H1 (cell line): ENCODE measurements around the gene UTP25. TPM values are rescaled to one million over a fixed set of nuclear protein-coding genes. Genes with fewer than 3 reads are reported as not detected.

Experiments used
- CTCF ChIA-PET: fragments of 300-600 bp; sonication (Branson Sonifier 250); formaldehyde crosslinking; loops from one replicate; lab custom pipeline; 2021; ENCODE audit not compliant: partially characterized antibody; lab: Charles Lee
- POLR2A ChIA-PET: fragments of 300-600 bp; sonication (Branson Sonifier 250); formaldehyde crosslinking; loops from one replicate; lab custom pipeline; 2021; ENCODE audit warnings: inconsistent platforms; ENCODE audit not compliant: partially characterized antibody; lab: Charles Lee
- DNase-seq, 2 experiments: peaks; one replicate each; pipeline versions ENCODE4 v3.0.0 to v3.0.0-alpha.2; 2010 to 2022; ENCODE audit warnings: low spot score in 2 of 2, low read depth in 1 of 2, mixed read lengths in 1 of 2
- FAIRE-seq: peaks from 2 replicates; lab custom pipeline; 2011; peaks lifted over from hg19 to GRCh38; lab: Jason Lieb, UNC
- H2AFZ ChIP-seq: 2 replicates; pipeline ENCODE4 v1.8.1; 2012; ENCODE audit warnings: low read length, inconsistent platforms
- H2AK5ac ChIP-seq: 2 replicates; pipeline ENCODE4 v1.6.1; 2013; ENCODE audit warnings: low read depth, low read length
- H2BK120ac ChIP-seq: replicated peaks from 2 replicates; pipeline ENCODE3; 2013; ENCODE audit warnings: low read depth, low read length, inconsistent platforms
- H2BK12ac ChIP-seq: 2 replicates; pipeline ENCODE4 v1.6.1; 2013; ENCODE audit warnings: low read depth, low read length
- H2BK15ac ChIP-seq: 2 replicates; pipeline ENCODE4 v1.6.1; 2013; ENCODE audit warnings: low read length
- H2BK20ac ChIP-seq: 2 replicates; pipeline ENCODE4 v1.6.1; 2013; ENCODE audit warnings: low read length
- H2BK5ac ChIP-seq: 2 replicates; pipeline ENCODE4 v1.6.1; 2013; ENCODE audit warnings: low read depth, low read length
- H3K14ac ChIP-seq: 2 replicates; pipeline ENCODE4 v1.6.1; 2013; ENCODE audit warnings: inconsistent platforms; ENCODE audit not compliant: insufficient read length
- H3K18ac ChIP-seq: 2 replicates; pipeline ENCODE4 v1.6.1; 2013; ENCODE audit warnings: low read length; ENCODE audit errors: extremely low read depth
- H3K23ac ChIP-seq: 2 replicates; pipeline ENCODE4 v1.6.1; 2013; ENCODE audit warnings: inconsistent platforms; ENCODE audit not compliant: insufficient read length
- H3K23me2 ChIP-seq: 2 replicates; pipeline ENCODE4 v1.6.1; 2013; ENCODE audit warnings: low read depth, low read length
- H3K27ac ChIP-seq: 2 replicates; pipeline ENCODE4 v1.6.1; 2011; ENCODE audit warnings: low read depth, low read length, inconsistent platforms
- H3K27me3 ChIP-seq, 4 experiments: replicated peaks in 1 of 4; 1 replicate in 1 of 4; 2 replicates in 3 of 4; pipeline versions ENCODE4 v1.6.1 to v1.8.1; 2011 to 2013; ENCODE audit warnings: low read length in 3 of 4, mild to moderate bottlenecking in 3 of 4, inconsistent platforms in 2 of 4, mixed read lengths in 2 of 4, moderate library complexity in 1 of 4; ENCODE audit not compliant: control insufficient read depth in 3 of 4, insufficient read depth in 3 of 4; ENCODE audit errors: extremely low read depth in 1 of 4
- H3K36me3 ChIP-seq, 4 experiments: 2 replicates each; pipeline versions ENCODE4 v1.6.1 to v1.8.1; 2011 to 2013; ENCODE audit warnings: mild to moderate bottlenecking in 4 of 4, low read length in 3 of 4, moderate library complexity in 2 of 4, control low read depth in 1 of 4, inconsistent platforms in 1 of 4; ENCODE audit not compliant: insufficient read depth in 4 of 4, control insufficient read depth in 2 of 4
- H3K4ac ChIP-seq: replicated peaks from 2 replicates; pipeline ENCODE3; 2013; ENCODE audit warnings: low read length, low read depth, mixed read lengths, inconsistent platforms; ENCODE audit not compliant: insufficient read length
- H3K4me1 ChIP-seq, 4 experiments: replicated peaks in 1 of 4; 1 replicate in 1 of 4; 2 replicates in 3 of 4; pipeline versions ENCODE4 v1.6.1 to v1.8.1; 2011 to 2013; ENCODE audit warnings: low read length in 3 of 4, inconsistent platforms in 2 of 4, mixed read lengths in 1 of 4; ENCODE audit not compliant: insufficient read depth in 4 of 4, control insufficient read depth in 3 of 4
- H3K4me2 ChIP-seq, 2 experiments: 2 replicates each; pipeline versions ENCODE4 v1.6.1 to v1.8.1; 2011 to 2013; ENCODE audit warnings: low read depth in 2 of 2, low read length in 2 of 2, control low read depth in 1 of 2, inconsistent platforms in 1 of 2, mild to moderate bottlenecking in 1 of 2; ENCODE audit not compliant: insufficient read depth in 1 of 2
- H3K4me3 ChIP-seq, 4 experiments: fragments of 200-600, 300-600 bp in 1 of 4; sonication (generic), shearing (Covaris generic), sonication (Bioruptor Twin) in 1 of 4; 2 replicates each; pipeline versions ENCODE4 v1.5.1 to v1.8.1; 2011 to 2016; ENCODE audit warnings: low read length in 4 of 4, low read depth in 3 of 4, control low read depth in 2 of 4, inconsistent platforms in 2 of 4, mild to moderate bottlenecking in 2 of 4, mixed read lengths in 1 of 4, moderate library complexity in 1 of 4; ENCODE audit not compliant: insufficient read depth in 2 of 4; ENCODE audit errors: extremely low read depth in 1 of 4
- H3K56ac ChIP-seq: replicated peaks from 2 replicates; pipeline ENCODE3; 2013; ENCODE audit warnings: low read depth, mild to moderate bottlenecking, mixed read lengths, low read length, inconsistent platforms; ENCODE audit not compliant: insufficient read length
- H3K79me1 ChIP-seq: 2 replicates; pipeline ENCODE4 v1.6.1; 2013; ENCODE audit warnings: low read depth, low read length, control low read depth
- H3K79me2 ChIP-seq, 2 experiments: 2 replicates each; pipeline versions ENCODE4 v1.6.1 to v1.8.1; 2012 to 2013; ENCODE audit warnings: low read length in 2 of 2, mild to moderate bottlenecking in 2 of 2, inconsistent platforms in 1 of 2; ENCODE audit not compliant: insufficient read depth in 2 of 2, control insufficient read depth in 1 of 2
- H3K9ac ChIP-seq, 4 experiments: replicated peaks in 1 of 4; 1 replicate in 1 of 4; 2 replicates in 3 of 4; pipeline versions ENCODE4 v1.6.1 to v1.8.1; 2011 to 2013; ENCODE audit warnings: low read depth in 3 of 4, low read length in 3 of 4, control low read depth in 2 of 4, mild to moderate bottlenecking in 2 of 4, moderate library complexity in 2 of 4, inconsistent platforms in 1 of 4; ENCODE audit errors: extremely low read depth in 1 of 4
- H3K9me3 ChIP-seq, 2 experiments: 2 replicates each; pipeline versions ENCODE4 v1.6.1 to v1.8.1; 2012 to 2013; ENCODE audit warnings: mild to moderate bottlenecking in 2 of 2, moderate library complexity in 2 of 2, control low read depth in 1 of 2, inconsistent platforms in 1 of 2, low read depth in 1 of 2, low read length in 1 of 2, mixed read lengths in 1 of 2; ENCODE audit not compliant: insufficient read depth in 2 of 2
- H4K20me1 ChIP-seq, 2 experiments: replicated peaks in 1 of 2; 2 replicates each; pipeline versions ENCODE3 to v1.8.1; 2011 to 2013; ENCODE audit warnings: inconsistent platforms in 2 of 2, low read length in 2 of 2, mild to moderate bottlenecking in 1 of 2; ENCODE audit not compliant: insufficient read depth in 2 of 2, control insufficient read depth in 1 of 2
- H4K5ac ChIP-seq: 2 replicates; pipeline ENCODE4 v1.6.1; 2013; ENCODE audit warnings: low read length, low read depth, mixed read lengths, inconsistent platforms; ENCODE audit not compliant: insufficient read length
- H4K8ac ChIP-seq: 2 replicates; pipeline ENCODE4 v1.8.0; 2013; ENCODE audit warnings: mild to moderate bottlenecking, moderate library complexity, low read length, inconsistent platforms; ENCODE audit not compliant: insufficient read depth; ENCODE audit errors: extremely low read depth
- H4K91ac ChIP-seq: replicated peaks from 2 replicates; pipeline ENCODE3; 2013; ENCODE audit warnings: low read length, mixed read lengths, inconsistent platforms; ENCODE audit not compliant: insufficient read length
- ATF3 ChIP-seq: IDR thresholded peaks from 2 replicates; pipeline ENCODE4 v1.6.1; 2011; ENCODE audit warnings: low read depth, mild to moderate bottlenecking, low read length; ENCODE audit not compliant: insufficient read depth
- CREB1 ChIP-seq: IDR thresholded peaks from 2 replicates; pipeline ENCODE4 v1.6.1; 2012; ENCODE audit warnings: inconsistent platforms
- JUND ChIP-seq: IDR thresholded peaks from 2 replicates; pipeline ENCODE4 v1.6.1; 2011; ENCODE audit warnings: mild to moderate bottlenecking, improper control_type of control experiment, low read length
- SP2 ChIP-seq: IDR thresholded peaks from 2 replicates; pipeline ENCODE4 v1.6.1; 2012; ENCODE audit warnings: mild to moderate bottlenecking, low read length, inconsistent platforms
- SUZ12 ChIP-seq: fragments of 200-600 bp; sonication (generic); IDR thresholded peaks from 2 replicates; pipeline ENCODE4 v1.6.1; 2012; ENCODE audit warnings: mild to moderate bottlenecking, inconsistent platforms, low read length, moderate library complexity, mixed read lengths
- WGBS, 2 experiments: shearing (Covaris generic) in 1 of 2; methylation state at CpG; one replicate each; pipeline versions ENCODE4 v1.1.6 to v1.1.7; 2013 to 2015; ENCODE audit warnings: low lambda C conversion rate in 2 of 2, mixed read lengths in 2 of 2, inconsistent platforms in 1 of 2, low coverage in 1 of 2, missing lambda C conversion rate in 1 of 2; ENCODE audit not compliant: insufficient replicate concordance in 2 of 2, insufficient coverage in 1 of 2, insufficient read length in 1 of 2; ENCODE audit errors: extremely low coverage in 1 of 2, missing lambda C conversion rate in 1 of 2; 5-methylcytosine and 5-hydroxymethylcytosine counted together
- polyA plus RNA-seq, 7 experiments: library from polyadenylated mRNA; depleted of rRNA in 3 of 7; stranded (reverse) in 5 of 7; unstranded in 2 of 7; fragments of >200 nt in 5 of 7; fragments of 200-250 nt in 2 of 7; gene quantifications; 1 replicate in 5 of 7; 2 replicates in 1 of 7; 4 replicates in 1 of 7; pipeline versions ENCODE4 v1.2.1 to v1.2.3, GENCODE V29; 2011 to 2013; ENCODE audit warnings: missing spikeins in 2 of 7, mixed read lengths in 2 of 7
- total RNA-seq: library from RNA; stranded (reverse); fragmentation: NEBNext Ultra II Directional; extraction: Animal tissue kit (Norgen Biotek cat#: 25700); gene quantifications from 2 replicates; pipeline ENCODE4 v1.2.1, GENCODE V29; 2021

The UTP25 gene
- total and polyA plus RNA-seq, 2 of the 8 experiments (the other 6 are each of a cell fraction or from before 2014, with no cell fraction given): 4.0 to 7.6 TPM

- H3K27ac ChIP-seq: no peak overlapping the region
These were observed 43.2 kb downstream of the UTP25 start for GRCh38 chr1:209871006-209871405.

More at GRCh38 chr1:209871006-209871405, 43.2 kb downstream of the UTP25 start:
- Histone ChIP-seq H2BK5ac (no peak overlapping the region), H2BK15ac (no peak overlapping the region), H3K79me2 (no peaks in the 10 kb centered on the region), H3K9me3 (0 out of 4 replicates have a peak, but pooled peaks cover 0 to 3% of the 10 kb centered on the region in 2 experiments), H4K91ac (no peak overlapping the region), H3K4me1 (no peaks in the 10 kb centered on the region), H3K79me1 (no peaks in the 10 kb centered on the region), H2BK120ac (no peak overlapping the region), H4K5ac (no peak overlapping the region), H3K14ac (no peak overlapping the region), H4K8ac (no peak overlapping the region), H3K23me2 (no peaks in the 10 kb centered on the region), H2AK5ac (no peak overlapping the region), H3K4ac (no peak overlapping the region), H3K27me3 (no peaks in the 10 kb centered on the region), H2BK20ac (no peak overlapping the region), H4K20me1 (no peaks in the 10 kb centered on the region), H2BK12ac (no peak overlapping the region), H3K18ac (no peak overlapping the region), H3K56ac (no peak overlapping the region), H3K4me2 (no peak overlapping the region), H3K4me3 (no peak overlapping the region), H2AFZ (no peak overlapping the region), H3K23ac (no peak overlapping the region), H3K36me3 (no peaks in the 10 kb centered on the region), H3K9ac (no peak overlapping the region)
- CTCF ChIA-PET: interaction anchor here (0.5 to 5.3 kb wide), 3 partner anchors 11 to 396 kb away, joined by 3 to 30 read pairs (median 4); no protein-coding TSS in a partner anchor
- TF ChIP-seq CREB1 (no peak), ATF3 (no peak), SP2 (no peak), JUND (no peak), SUZ12 (no peak)
- no peak for DNase-seq
- no peak for FAIRE-seq
- POLR2A ChIA-PET: interaction anchor here (0.7 kb wide), 1 partner anchor 503 kb away, joined by 4 read pairs; no protein-coding TSS in a partner anchor
- WGBS, 2 experiments: 32% methylated on average over 1 of the region's 1 CpG; no CpG with 5 or more reads in 1 of the 2 experiments
